Keratinocyte (primary cell): ENCODE measurements around the gene CCDC85B. TPM values are rescaled to one million over a fixed set of nuclear protein-coding genes. Genes with fewer than 3 reads are reported as not detected.

Source experiments
- DNase-seq: peaks from one replicate; pipeline ENCODE4 v3.0.0-alpha.2; 2011; ENCODE audit warnings: low read depth, missing footprints, low spot score
- FAIRE-seq: peaks from 2 replicates; lab custom pipeline; 2011; peaks lifted over from hg19 to GRCh38; lab: Jason Lieb, UNC
- H2AFZ ChIP-seq: 2 replicates; pipeline ENCODE4 v1.6.0; 2012; ENCODE audit warnings: low read length, control low read depth, inconsistent platforms; ENCODE audit not compliant: control insufficient read depth
- H3K27ac ChIP-seq: 2 replicates; pipeline ENCODE4 v1.5.1; 2011; ENCODE audit warnings: low read length; ENCODE audit not compliant: control insufficient read depth, insufficient read depth
- H3K27me3 ChIP-seq: 3 replicates; pipeline ENCODE4 v1.6.0; 2011; ENCODE audit warnings: low read length; ENCODE audit not compliant: control insufficient read depth, insufficient read depth; ENCODE audit errors: extremely low read depth
- H3K36me3 ChIP-seq, 2 experiments: 2 replicates in 1 of 2; 3 replicates in 1 of 2; pipeline ENCODE4 v1.5.1; 2011; ENCODE audit warnings: low read length in 2 of 2, mild to moderate bottlenecking in 1 of 2; ENCODE audit not compliant: control insufficient read depth in 2 of 2, insufficient read depth in 2 of 2; ENCODE audit errors: extremely low read depth in 1 of 2
- H3K4me1 ChIP-seq: 3 replicates; pipeline ENCODE4 v1.5.1; 2011; ENCODE audit warnings: low read length; ENCODE audit not compliant: control insufficient read depth, insufficient read depth; ENCODE audit errors: extremely low read depth
- H3K4me2 ChIP-seq: 3 replicates; pipeline ENCODE4 v1.6.0; 2011; ENCODE audit warnings: low read depth, low read length; ENCODE audit not compliant: control insufficient read depth, insufficient read depth; ENCODE audit errors: extremely low read depth
- H3K4me3 ChIP-seq, 3 experiments: fragments of 200-600 bp in 1 of 3; sonication (generic) in 1 of 3; 2 replicates in 2 of 3; 3 replicates in 1 of 3; pipeline ENCODE4 v1.5.1; 2011 to 2016; ENCODE audit warnings: low read length in 3 of 3, mild to moderate bottlenecking in 3 of 3, control low read depth in 2 of 3, inconsistent platforms in 1 of 3, low read depth in 1 of 3, mixed read lengths in 1 of 3, mixed run types in 1 of 3, moderate library complexity in 1 of 3; ENCODE audit not compliant: control insufficient read depth in 2 of 3, insufficient read depth in 2 of 3; ENCODE audit errors: extremely low read depth in 1 of 3
- H3K79me2 ChIP-seq: 2 replicates; pipeline ENCODE4 v1.6.0; 2012; ENCODE audit warnings: low read length; ENCODE audit not compliant: control insufficient read depth, insufficient read depth
- H3K9ac ChIP-seq: 3 replicates; pipeline ENCODE4 v1.6.0; 2011; ENCODE audit warnings: low read length; ENCODE audit not compliant: control insufficient read depth, insufficient read depth; ENCODE audit errors: extremely low read depth
- H3K9me1 ChIP-seq: 3 replicates; pipeline ENCODE4 v1.6.0; 2011; ENCODE audit warnings: low read length; ENCODE audit not compliant: control insufficient read depth, insufficient read depth; ENCODE audit errors: extremely low read depth
- H3K9me3 ChIP-seq: 2 replicates; pipeline ENCODE4 v1.5.1; 2012; ENCODE audit warnings: low read depth, low read length; ENCODE audit not compliant: control insufficient read depth
- H4K20me1 ChIP-seq: 3 replicates; pipeline ENCODE4 v1.6.0; 2011; ENCODE audit warnings: low read length; ENCODE audit not compliant: control insufficient read depth, insufficient read depth; ENCODE audit errors: extremely low read depth
- CTCF ChIP-seq, 3 experiments: IDR thresholded peaks in 1 of 3; conservative IDR thresholded peaks in 1 of 3; optimal IDR thresholded peaks in 1 of 3; 2 replicates in 2 of 3; 3 replicates in 1 of 3; pipeline versions ENCODE3 to v1.5.1; 2011; ENCODE audit warnings: low read length in 3 of 3, mild to moderate bottlenecking in 3 of 3, moderate library complexity in 2 of 3, control low read depth in 1 of 3, inconsistent platforms in 1 of 3; ENCODE audit not compliant: insufficient read depth in 2 of 3; ENCODE audit errors: extremely low read depth in 1 of 3
- EZH2 ChIP-seq: IDR thresholded peaks from one replicate; pipeline ENCODE4 v1.6.1; 2012; ENCODE audit warnings: inconsistent platforms, mild to moderate bottlenecking, low read length, moderate library complexity
- dilution Hi-C: fragments of 300-500 bp; cut with MboI; formaldehyde crosslinking; loops from one replicate; pipeline ENCODE4 v1.7.0; 2020; ENCODE audit warnings: low sequenced_read_pairs; ENCODE audit not compliant: extremely low pct_ligation_motif_present
- polyA plus RNA-seq, 5 experiments: library from polyadenylated mRNA; depleted of rRNA in 3 of 5; stranded (reverse) in 3 of 5; stranded (forward) in 1 of 5; unstranded in 1 of 5; fragments of >200 nt; gene quantifications; 1 replicate in 1 of 5; 2 replicates in 3 of 5; 3 replicates in 1 of 5; pipeline versions ENCODE4 v1.2.1 to v1.2.3, GENCODE V29; 2011 to 2012; ENCODE audit warnings: missing spikeins in 2 of 5, low read depth in 1 of 5, low replicate concordance in 1 of 5

The CCDC85B gene
- polyA plus RNA-seq, 1 donor (not counting 4 experiments of a cell fraction or from before 2014, with no cell fraction given), result 4.1 TPM

DNA sequence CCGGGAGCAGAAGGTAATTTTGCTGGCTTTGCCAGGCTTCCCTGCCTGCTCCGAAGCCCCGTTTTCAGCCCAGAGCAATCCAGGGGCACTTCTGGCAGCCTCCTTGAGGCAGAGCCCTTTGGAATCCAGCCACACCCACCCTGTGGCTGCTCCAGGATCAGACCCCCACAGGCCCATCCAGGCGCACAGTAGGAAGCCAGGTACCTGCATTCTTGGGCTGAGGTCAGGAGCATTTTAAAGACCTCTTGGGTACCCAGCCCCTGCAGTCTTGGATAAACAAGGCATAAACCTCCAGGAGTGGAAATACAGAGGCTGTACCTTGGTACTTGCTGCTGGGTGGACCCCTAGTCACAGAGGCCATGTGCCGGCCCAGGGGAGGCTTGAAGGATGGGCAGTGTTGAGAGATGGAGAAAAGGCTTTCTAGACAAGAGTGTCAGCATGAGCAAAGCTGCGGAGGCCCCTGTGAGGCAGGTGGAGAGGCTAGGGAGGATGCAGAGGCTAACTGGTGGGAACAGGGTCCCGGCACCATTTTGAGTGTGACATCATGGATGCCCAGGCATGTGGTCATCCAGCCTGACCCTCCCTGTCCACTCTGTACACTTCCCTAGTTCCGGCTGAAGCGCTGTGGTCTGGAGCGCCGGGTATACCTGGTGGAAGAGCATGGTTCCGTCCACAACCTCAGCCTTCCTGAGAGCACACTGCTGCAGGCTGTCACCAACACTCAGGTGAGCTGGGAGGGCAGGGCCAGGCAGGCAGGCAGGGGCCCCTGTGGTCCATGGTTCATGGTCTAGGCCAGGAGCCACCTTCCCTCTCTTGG is 26.4 kb upstream of the CCDC85B start:
- peaks cover 15% of the 10 kb centered on the region for H3K4me1 ChIP-seq

DNA sequence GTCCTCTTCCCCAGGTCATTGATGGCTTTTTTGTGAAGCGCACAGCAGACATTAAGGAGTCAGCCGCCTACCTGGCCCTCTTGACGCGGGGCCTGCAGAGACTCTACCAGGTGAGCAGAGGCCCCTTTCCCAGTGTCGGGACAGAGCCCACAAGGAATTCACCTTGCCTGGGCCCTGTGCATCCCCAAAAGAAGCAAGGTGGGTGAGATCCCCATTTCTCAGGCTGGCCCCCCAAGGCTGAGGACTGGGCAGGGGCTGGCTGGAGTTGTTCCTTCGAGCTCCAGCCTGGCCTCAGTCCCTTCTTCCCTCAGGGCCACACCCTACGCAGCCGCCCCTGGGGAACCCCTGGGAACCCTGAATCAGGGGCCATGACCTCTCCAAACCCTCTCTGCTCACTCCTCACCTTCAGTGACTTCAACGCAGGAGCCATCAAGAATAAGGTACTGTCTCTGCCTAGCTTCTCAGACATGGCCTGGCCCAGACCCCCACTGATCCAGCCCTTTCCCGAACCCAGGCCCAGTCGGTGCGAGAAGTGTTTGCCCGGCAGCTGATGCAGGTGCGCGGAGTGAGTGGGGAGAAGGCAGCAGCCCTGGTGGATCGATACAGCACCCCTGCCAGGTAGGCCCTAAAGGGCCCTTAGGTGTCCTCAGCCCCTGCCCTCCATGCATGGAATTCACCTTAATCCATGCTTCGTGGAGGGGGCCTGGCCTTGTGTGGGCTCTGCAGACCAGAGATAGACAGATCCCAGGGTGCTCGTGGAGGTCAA is 25.6 kb upstream of the CCDC85B start:
- no peak overlapping the region for H3K27ac ChIP-seq
- DNase-seq (no peak), FAIRE-seq (no peak)
- H3K9me3 ChIP-seq, result no peaks in the 10 kb centered on the region
- TF ChIP-seq CTCF (optimal IDR thresholded peaks at IDR 0.05 in 1 of 3, IDR thresholded peaks at IDR 0.05 in 1 of 3, conservative IDR thresholded peaks at IDR 0.05 in 1 of 3; ENCODE audit: extremely low read depth in 1 of 3, insufficient read depth in 2 of 3, low read length in 3 of 3) (no peak), EZH2 (no peak)
- H2AFZ ChIP-seq, result no peak overlapping the region
- no peak overlapping the region for H3K4me2 ChIP-seq
- H3K79me2 ChIP-seq, result peaks cover 29% of the 10 kb centered on the region
- dilution Hi-C loops, result no loop called here
- H3K4me1 ChIP-seq, result peaks cover 10% of the 10 kb centered on the region
- no peak overlapping the region for H3K4me3 ChIP-seq
- H3K36me3 ChIP-seq, result peaks cover 34 to 51% of the 10 kb centered on the region in 2 experiments
- H3K27me3 ChIP-seq, result no peaks in the 10 kb centered on the region
- no peaks in the 10 kb centered on the region for H4K20me1 ChIP-seq
- no peak overlapping the region for H3K9ac ChIP-seq
- no peaks in the 10 kb centered on the region for H3K9me1 ChIP-seq

More for the DNA sequence above, 26.4 kb upstream of the CCDC85B start:
- DNase-seq (no peak), FAIRE-seq (no peak)
- Histone ChIP-seq H3K9ac (no peak overlapping the region), H3K27me3 (no peaks in the 10 kb centered on the region), H3K4me2 (no peak overlapping the region), H3K36me3 (peaks cover 34 to 51% of the 10 kb centered on the region in 2 experiments), H3K27ac (no peak overlapping the region), H3K9me1 (no peaks in the 10 kb centered on the region), H2AFZ (no peak overlapping the region), H3K4me3 (no peak overlapping the region), H3K79me2 (peaks cover 29% of the 10 kb centered on the region), H4K20me1 (no peaks in the 10 kb centered on the region), H3K9me3 (no peaks in the 10 kb centered on the region)
- TF ChIP-seq CTCF (optimal IDR thresholded peaks at IDR 0.05 in 1 of 3, IDR thresholded peaks at IDR 0.05 in 1 of 3, conservative IDR thresholded peaks at IDR 0.05 in 1 of 3; ENCODE audit: extremely low read depth in 1 of 3, insufficient read depth in 2 of 3, low read length in 3 of 3), result no peak
- no peak for TF ChIP-seq EZH2
- dilution Hi-C loops, result no loop called here
